T-helper 2 cell treated with Interferon-gamma antibody and Interleukin-4, amounts not matched to agents 5 μg/mL and 100 μg/mL, for 36 hours (primary cell): ENCODE results near the gene PGR.

ENCODE experiments used
- DNase-seq: peaks from one replicate; pipeline ENCODE4 v3.0.0; 2021; ENCODE audit warnings: low spot score
- H3K27ac Mint-ChIP-seq: one replicate; pipeline ENCODE4 v1.8.0; 2021; ENCODE audit warnings: mild to moderate bottlenecking, mixed read lengths
- H3K27me3 Mint-ChIP-seq: one replicate; pipeline ENCODE4 v1.8.0; 2021; ENCODE audit warnings: low read depth, mixed read lengths
- H3K36me3 Mint-ChIP-seq: one replicate; pipeline ENCODE4 v1.8.0; 2021; ENCODE audit warnings: low read depth, mixed read lengths
- H3K4me1 Mint-ChIP-seq: one replicate; pipeline ENCODE4 v1.8.0; 2021; ENCODE audit warnings: low read depth, mixed read lengths
- H3K4me3 Mint-ChIP-seq: one replicate; pipeline ENCODE4 v1.8.0; 2022; ENCODE audit warnings: mild to moderate bottlenecking, moderate library complexity, mixed read lengths
- H3K9me3 Mint-ChIP-seq: one replicate; pipeline ENCODE4 v1.8.0; 2021; ENCODE audit warnings: mixed read lengths

Gene PGR

GRCh38 chr11:101104716-101105115, 24.9 kb downstream of the PGR start:
- Mint-ChIP-seq H3K27me3 (no peaks in the 10 kb centered on the region), H3K9me3 (peaks cover 26% of the 10 kb centered on the region), H3K36me3 (no peaks in the 10 kb centered on the region), H3K4me1 (no peaks in the 10 kb centered on the region), H3K4me3 (no peak overlapping the region), H3K27ac (no peak overlapping the region)
- DNase-seq = no peak

DNA sequence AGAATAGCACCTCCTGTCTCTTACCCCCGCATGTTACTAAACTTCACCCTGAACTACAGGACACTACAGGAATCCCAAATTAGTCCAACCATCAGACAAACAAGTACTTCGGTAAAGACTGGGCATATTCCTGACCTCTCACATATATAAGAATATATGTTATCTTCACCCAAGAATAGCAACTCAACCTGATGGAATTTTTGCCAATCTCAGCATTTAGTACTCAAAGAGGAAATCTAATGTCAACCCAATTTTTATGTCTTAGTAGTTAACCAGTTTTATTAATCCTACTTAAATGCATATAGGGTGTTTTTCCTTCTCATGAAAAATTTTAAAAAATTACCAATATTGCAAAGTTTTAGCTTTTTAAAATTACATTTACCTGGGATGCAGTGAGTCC, 26.2 kb downstream of the PGR start:
- Mint-ChIP-seq H3K4me3 (no peak overlapping the region), H3K4me1 (no peaks in the 10 kb centered on the region), H3K9me3 (peaks cover 35% of the 10 kb centered on the region), H3K27me3 (no peaks in the 10 kb centered on the region), H3K36me3 (no peaks in the 10 kb centered on the region), H3K27ac (no peak overlapping the region)
- no peak for DNase-seq

DNA sequence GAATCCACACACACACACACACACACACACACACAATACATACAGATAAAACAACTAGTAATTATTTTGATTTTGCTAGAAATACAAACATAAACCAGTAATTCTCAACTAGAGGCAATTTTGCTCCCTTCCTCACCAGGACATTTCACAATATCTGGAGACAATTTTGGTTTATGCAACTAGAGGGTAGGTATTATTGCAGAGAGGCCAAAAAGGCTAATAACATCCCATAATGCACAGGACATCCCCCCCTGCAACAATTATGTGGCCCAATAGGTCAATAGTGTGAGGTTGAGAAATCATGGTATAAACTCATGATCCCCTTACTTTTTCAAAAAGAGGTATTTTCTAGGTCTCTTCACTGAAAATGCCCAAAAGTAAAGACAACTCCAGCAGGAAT, 29.0 kb downstream of the PGR start:
- H3K4me1 Mint-ChIP-seq = no peaks in the 10 kb centered on the region
- no peak overlapping the region for H3K27ac Mint-ChIP-seq
- peaks cover 35% of the 10 kb centered on the region for H3K9me3 Mint-ChIP-seq
- H3K4me3 Mint-ChIP-seq = no peak overlapping the region
- no peaks in the 10 kb centered on the region for H3K36me3 Mint-ChIP-seq
- DNase-seq = no peak
- H3K27me3 Mint-ChIP-seq = no peaks in the 10 kb centered on the region

DNA sequence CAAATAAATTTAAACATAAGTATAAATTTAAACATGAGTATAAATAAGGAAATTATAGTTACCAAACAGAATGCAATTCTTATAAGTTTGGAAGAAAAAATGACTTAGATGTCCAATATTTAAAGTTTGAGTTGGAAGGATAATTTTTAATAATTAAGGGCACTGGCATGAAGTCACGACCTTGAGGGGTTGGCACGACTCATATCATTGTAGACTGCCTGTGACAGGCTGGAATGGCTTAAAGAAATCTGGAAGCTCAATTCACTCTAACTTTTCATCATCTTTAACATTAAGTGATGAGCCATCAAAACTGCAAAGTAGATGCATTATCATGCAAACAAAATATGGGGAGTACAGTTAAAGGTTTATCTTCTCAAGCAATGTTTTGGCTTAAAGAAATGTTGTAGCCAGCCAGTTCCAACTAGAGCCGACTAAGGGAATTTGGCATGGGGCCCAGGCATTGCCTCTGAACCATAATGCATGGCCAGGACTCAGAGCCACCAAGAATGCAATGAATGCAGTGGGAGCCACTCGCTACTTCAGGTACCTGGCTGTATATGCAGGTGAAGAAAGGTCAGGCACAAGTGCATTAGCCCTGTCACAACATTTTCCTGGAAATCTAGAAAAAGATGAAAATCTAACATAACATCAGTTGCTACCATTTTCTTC, 33.4 kb downstream of the PGR start:
- no peaks in the 10 kb centered on the region for H3K4me1 Mint-ChIP-seq
- no peaks in the 10 kb centered on the region for H3K27me3 Mint-ChIP-seq
- H3K36me3 Mint-ChIP-seq = no peaks in the 10 kb centered on the region
- H3K4me3 Mint-ChIP-seq = no peak overlapping the region
- DNase-seq = no peak
- H3K27ac Mint-ChIP-seq = no peak overlapping the region
- H3K9me3 Mint-ChIP-seq = peaks cover 17% of the 10 kb centered on the region

- H3K4me3 Mint-ChIP-seq = no peak overlapping the region
- no peak for DNase-seq
- no peaks in the 10 kb centered on the region for H3K36me3 Mint-ChIP-seq
- peaks cover 11% of the 10 kb centered on the region for H3K9me3 Mint-ChIP-seq
- H3K27me3 Mint-ChIP-seq = no peaks in the 10 kb centered on the region
- no peak overlapping the region for H3K27ac Mint-ChIP-seq
- H3K4me1 Mint-ChIP-seq = no peaks in the 10 kb centered on the region
Measured at GRCh38 chr11:101091781-101092180, 37.8 kb downstream of the PGR start.

DNA sequence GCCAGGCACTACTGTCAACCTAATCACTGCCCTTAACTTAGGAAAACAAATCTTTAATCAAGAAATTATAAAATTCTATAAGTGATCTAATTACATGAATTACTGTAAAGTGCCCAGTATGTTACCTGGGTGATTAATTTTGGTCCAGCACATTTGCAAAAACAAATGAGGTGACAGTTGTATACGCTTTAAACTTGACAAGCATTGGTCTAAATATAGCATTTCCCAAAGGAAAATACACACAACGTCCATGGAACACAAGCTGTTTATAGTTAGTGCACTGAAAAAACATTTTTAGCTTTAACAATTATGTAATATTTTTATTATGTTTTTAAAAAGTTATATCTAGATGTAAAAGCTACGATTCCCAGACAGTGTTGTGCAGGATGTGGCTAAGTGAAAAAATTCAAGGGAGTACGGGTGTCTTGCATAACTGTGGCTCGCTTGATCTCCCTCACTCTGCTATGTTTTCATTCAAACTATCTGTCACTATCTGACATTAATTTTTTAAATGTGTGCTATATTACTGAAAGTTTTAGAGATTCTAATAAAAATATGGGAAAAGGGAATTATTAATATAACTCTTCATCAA, 38.8 kb downstream of the PGR start:
- Mint-ChIP-seq H3K9me3 (peaks cover 18% of the 10 kb centered on the region), H3K4me1 (no peaks in the 10 kb centered on the region), H3K27ac (no peak overlapping the region), H3K27me3 (no peaks in the 10 kb centered on the region), H3K36me3 (no peaks in the 10 kb centered on the region), H3K4me3 (no peak overlapping the region)
- DNase-seq = no peak

DNA sequence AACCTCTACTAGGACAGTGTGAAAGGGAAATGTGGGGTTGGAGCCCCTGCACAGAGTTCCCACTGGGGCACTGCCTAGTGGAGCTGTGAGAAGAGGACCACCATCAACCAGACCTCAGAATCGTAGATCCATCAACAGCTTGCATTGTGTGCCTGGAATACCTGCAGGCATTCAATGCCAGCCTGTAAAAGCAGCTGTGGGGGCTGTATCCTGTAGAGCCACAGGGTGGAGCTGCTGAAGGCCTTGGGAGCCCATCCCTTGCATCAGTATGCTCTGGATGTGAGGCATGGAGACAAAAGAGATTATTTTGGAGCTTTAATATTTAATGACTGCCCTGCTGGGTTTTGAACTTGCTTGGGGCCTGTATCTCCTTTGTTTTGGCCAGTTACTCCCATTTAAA, 46.3 kb downstream of the PGR start:
- Mint-ChIP-seq H3K27me3 (no peaks in the 10 kb centered on the region), H3K4me1 (no peaks in the 10 kb centered on the region), H3K36me3 (no peaks in the 10 kb centered on the region), H3K27ac (no peak overlapping the region), H3K4me3 (no peak overlapping the region), H3K9me3 (peaks cover 42% of the 10 kb centered on the region)
- no peak for DNase-seq

- no peak for DNase-seq
- no peak overlapping the region for H3K4me3 Mint-ChIP-seq
- no peaks in the 10 kb centered on the region for H3K27me3 Mint-ChIP-seq
- no peaks in the 10 kb centered on the region for H3K4me1 Mint-ChIP-seq
- no peak overlapping the region for H3K27ac Mint-ChIP-seq
- H3K9me3 Mint-ChIP-seq = peaks cover 42% of the 10 kb centered on the region
- H3K36me3 Mint-ChIP-seq = no peaks in the 10 kb centered on the region
Measured at GRCh38 chr11:101082813-101083212, 46.8 kb downstream of the PGR start.

DNA sequence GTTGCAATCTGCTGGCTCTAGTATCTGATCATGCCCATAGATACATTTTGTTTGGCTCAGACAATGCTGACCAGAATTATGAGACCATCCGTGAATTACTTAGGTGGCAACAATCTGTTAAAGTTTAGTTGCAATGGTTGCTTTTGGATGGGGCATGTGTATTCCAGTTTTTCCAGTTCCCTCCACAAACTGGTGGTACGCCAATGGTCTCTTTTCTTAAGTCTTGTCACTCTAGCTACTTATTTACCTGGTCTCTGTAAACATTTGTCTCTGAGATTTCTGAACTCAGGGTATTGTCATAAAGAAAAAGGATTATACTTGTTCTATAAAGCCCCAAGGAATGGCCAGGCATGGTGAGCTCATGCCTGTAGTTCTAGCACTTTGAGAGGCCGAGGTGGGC, 65.9 kb downstream of the PGR start:
- H3K27ac Mint-ChIP-seq = no peak overlapping the region
- no peaks in the 10 kb centered on the region for H3K36me3 Mint-ChIP-seq
- DNase-seq = no peak
- H3K4me1 Mint-ChIP-seq = no peaks in the 10 kb centered on the region
- H3K27me3 Mint-ChIP-seq = no peaks in the 10 kb centered on the region
- H3K9me3 Mint-ChIP-seq = peaks cover under 1% of the 10 kb centered on the region
- no peak overlapping the region for H3K4me3 Mint-ChIP-seq

DNA sequence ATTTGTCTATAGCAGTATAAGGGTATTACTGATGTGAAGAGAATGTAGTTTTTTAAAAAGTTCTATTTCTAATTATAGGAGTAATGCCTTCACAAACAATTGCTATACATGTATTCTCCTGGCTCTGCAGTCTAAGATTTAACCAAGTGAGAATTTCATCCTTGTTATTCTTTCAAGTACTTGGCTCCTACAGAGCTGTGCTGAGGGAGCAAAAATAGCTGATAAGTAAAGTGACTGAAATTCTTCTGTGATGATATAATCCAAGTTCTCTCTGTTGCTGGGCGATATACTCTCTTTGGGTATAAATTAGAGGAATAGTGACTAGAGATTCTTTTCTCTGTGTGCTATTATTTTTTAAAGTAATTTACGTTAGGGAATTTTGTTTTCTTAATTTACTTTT, 68.0 kb downstream of the PGR start:
- DNase-seq = no peak
- Mint-ChIP-seq H3K36me3 (no peaks in the 10 kb centered on the region), H3K27ac (no peak overlapping the region), H3K4me1 (no peaks in the 10 kb centered on the region), H3K27me3 (no peaks in the 10 kb centered on the region), H3K9me3 (no peaks in the 10 kb centered on the region), H3K4me3 (no peak overlapping the region)

DNA sequence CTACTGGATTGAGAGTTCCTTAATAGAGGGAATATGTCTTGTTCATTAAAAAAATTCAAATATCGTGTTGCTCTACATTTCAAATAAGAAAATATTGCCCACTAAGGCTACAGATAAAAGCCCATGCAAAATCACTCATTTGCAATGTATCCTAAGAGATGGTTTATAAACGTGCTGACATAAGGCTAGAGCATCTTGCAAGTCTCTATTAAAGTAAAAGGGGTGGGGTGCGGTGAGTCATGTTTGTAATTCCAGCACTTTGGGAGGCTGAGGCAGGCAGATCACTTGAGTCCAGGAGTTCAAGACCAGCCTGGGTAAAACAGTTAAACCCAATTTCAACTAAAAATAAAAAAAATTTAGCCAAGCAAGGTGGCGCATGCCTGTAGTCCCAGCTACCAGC, 70.3 kb downstream of the PGR start:
- DNase-seq = no peak
- no peak overlapping the region for H3K4me3 Mint-ChIP-seq
- no peaks in the 10 kb centered on the region for H3K36me3 Mint-ChIP-seq
- no peak overlapping the region for H3K27ac Mint-ChIP-seq
- no peaks in the 10 kb centered on the region for H3K27me3 Mint-ChIP-seq
- no peaks in the 10 kb centered on the region for H3K9me3 Mint-ChIP-seq
- no peaks in the 10 kb centered on the region for H3K4me1 Mint-ChIP-seq

GRCh38 chr11:101053492-101053891, 76.1 kb downstream of the PGR start:
- no peak for DNase-seq
- Mint-ChIP-seq H3K4me1 (no peaks in the 10 kb centered on the region), H3K27ac (no peak overlapping the region), H3K36me3 (no peaks in the 10 kb centered on the region), H3K9me3 (no peaks in the 10 kb centered on the region), H3K4me3 (no peak overlapping the region), H3K27me3 (no peaks in the 10 kb centered on the region)

DNA sequence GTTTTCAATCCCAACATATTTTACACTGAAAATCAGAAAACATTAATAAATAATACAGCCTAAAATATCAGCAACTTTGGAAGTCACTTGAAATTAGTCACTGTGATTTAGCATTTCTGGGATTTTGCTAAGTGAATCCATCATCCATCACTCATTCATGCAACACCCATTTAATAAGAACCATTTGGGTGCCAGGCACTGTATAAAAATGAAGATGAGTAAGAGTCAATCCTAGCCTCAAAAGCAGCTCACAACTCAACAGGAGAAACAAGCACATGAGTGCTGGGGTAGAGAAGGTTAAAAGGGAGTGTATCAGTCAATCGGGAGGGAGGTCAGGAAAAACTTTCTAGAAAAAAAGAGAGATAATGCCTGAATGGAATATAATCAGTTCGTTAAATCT, 77.9 kb downstream of the PGR start:
- H3K9me3 Mint-ChIP-seq = no peaks in the 10 kb centered on the region
- no peak for DNase-seq
- H3K4me1 Mint-ChIP-seq = no peaks in the 10 kb centered on the region
- H3K27ac Mint-ChIP-seq = no peak overlapping the region
- no peak overlapping the region for H3K4me3 Mint-ChIP-seq
- no peaks in the 10 kb centered on the region for H3K27me3 Mint-ChIP-seq
- no peaks in the 10 kb centered on the region for H3K36me3 Mint-ChIP-seq

- no peaks in the 10 kb centered on the region for H3K4me1 Mint-ChIP-seq
- H3K9me3 Mint-ChIP-seq = peaks cover 4% of the 10 kb centered on the region
- no peaks in the 10 kb centered on the region for H3K27me3 Mint-ChIP-seq
- DNase-seq = no peak
- no peak overlapping the region for H3K27ac Mint-ChIP-seq
- no peak overlapping the region for H3K4me3 Mint-ChIP-seq
- H3K36me3 Mint-ChIP-seq = no peaks in the 10 kb centered on the region
Measured at GRCh38 chr11:101049813-101050212, 79.8 kb downstream of the PGR start.

- Mint-ChIP-seq H3K27me3 (no peaks in the 10 kb centered on the region), H3K36me3 (no peaks in the 10 kb centered on the region), H3K4me3 (no peak overlapping the region), H3K4me1 (no peaks in the 10 kb centered on the region), H3K9me3 (peaks cover 4% of the 10 kb centered on the region), H3K27ac (no peak overlapping the region)
- no peak for DNase-seq
Measured at GRCh38 chr11:101049123-101049522, 80.5 kb downstream of the PGR start.
